NCI-H748 (cell line): ENCODE data around the gene GPRC5A.

Experiments
- DNase-seq: peaks from one replicate; lab custom pipeline; 2025; ENCODE audit not compliant: unreplicated experiment; lab: John Stamatoyannopoulos, UW

Gene GPRC5A

GRCh38 chr12:12885096-12885792 is 6.1 kb upstream of the GPRC5A start:
- no peak for DNase-seq

GRCh38 chr12:12887471-12887870 is 3.9 kb upstream of the GPRC5A start:
- no peak for DNase-seq

- no peak for DNase-seq
These were observed 1.7 kb upstream of the GPRC5A start for GRCh38 chr12:12889701-12890100.

DNA sequence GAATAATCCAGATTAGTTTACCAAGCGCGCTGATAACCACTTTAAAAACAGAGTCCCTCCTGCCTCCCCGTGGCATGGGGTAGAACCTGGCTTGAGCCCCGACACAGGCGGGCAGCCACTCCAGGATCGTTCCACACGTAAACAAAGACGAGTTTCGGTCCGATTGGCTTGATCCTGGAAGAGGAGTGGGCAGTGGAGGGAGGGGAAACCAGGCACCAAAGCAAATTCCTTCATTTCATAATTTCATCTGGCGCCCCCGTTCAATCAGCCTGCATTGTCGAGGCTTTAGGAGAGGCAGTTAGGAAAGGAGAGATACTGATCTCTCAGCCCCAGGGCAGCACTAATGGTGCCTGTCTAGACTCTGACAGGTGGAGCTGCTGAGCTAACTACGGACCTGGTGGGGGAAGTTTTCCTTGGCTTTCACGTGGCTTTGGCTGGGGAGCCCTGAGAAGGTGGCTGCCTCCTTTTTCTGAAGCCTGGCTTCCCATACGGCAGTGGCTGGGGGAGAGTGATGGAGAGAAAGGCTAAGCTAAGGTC is 751 bp upstream of the GPRC5A start:
- peak; percentile 56 for DNase-seq

- no peak for DNase-seq
These were observed 556 bp downstream of the GPRC5A start for GRCh38 chr12:12891881-12892355.

DNA sequence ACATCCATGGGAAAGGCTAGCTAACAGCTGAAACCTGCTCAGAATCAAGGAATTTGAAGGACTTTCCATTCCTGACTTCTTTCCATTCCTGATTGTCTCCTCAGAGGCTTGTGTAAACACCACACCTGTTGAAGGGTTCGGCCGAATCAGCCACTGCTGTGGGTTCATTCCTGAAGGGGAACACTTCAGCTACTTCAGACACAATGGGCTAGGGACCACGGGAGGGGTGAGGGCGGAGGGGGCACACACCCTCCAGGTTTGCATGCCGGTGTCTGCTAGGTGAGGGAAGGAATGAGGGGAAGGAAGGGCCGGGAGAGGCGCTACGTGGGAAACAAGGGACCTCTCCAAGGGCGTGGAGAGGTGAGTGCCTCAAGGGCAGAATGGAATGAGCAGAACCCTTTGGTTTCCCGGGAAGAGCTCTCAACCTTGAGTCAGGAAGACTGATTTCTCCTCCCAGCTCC is 1.3 kb downstream of the GPRC5A start:
- DNase-seq, result no peak

DNA sequence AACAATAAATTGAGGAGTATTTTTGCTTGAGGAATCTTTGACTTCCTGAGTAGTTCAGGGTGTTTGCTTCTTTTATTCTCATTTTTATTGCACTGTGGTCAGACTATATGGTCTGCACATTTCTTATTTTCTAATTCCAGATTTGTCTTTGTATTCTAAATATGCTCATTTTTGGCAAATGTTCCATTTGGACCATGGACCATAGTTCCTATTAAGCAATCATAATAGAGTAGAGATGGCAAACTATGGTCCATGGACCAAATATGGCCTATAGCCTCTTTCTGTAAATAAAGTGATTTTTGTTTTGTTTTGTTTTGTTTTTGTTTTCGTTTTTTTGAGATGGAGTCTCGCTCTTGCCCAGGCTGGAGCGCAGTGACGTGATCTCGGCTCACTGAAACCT is 2.1 kb downstream of the GPRC5A start:
- no peak for DNase-seq

DNA sequence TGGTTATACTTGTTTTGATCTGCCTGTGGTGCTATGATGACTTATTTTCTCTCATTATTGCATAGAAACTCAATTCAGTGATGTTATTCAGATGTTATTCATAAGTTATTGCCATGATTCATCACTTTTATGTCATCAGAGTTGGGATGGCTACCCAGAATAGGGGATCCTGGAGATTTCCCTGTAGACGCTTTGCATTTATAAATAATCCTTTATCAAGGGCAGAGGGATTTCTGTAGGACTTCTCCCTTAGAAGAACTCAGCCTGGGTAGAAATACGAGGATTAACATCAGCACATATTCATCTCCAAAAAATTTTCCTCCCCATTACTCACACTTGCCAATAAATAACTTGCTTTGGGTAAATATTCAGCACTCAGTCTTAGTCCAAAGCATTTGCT is 4.9 kb downstream of the GPRC5A start:
- DNase-seq, result no peak

DNA sequence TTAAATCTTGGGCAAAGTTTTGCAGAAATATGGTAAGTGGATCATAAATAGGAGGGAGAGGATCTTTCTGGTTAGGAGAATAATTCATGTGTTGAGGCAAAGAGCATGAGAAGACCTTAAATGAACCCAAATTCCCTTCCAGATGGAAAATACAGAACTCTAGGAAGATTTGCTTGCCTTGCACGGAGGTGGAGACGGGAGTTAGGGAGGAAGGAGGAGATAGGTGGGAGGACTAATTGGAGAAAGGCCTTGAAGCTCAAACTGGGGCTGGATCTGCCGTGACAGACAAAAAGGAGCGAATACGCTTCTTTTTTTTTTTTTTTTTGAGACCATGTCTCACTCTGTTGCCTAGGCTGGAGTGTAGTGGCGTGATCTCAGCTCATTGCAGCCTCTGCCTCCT is 5.9 kb downstream of the GPRC5A start:
- no peak for DNase-seq

DNA sequence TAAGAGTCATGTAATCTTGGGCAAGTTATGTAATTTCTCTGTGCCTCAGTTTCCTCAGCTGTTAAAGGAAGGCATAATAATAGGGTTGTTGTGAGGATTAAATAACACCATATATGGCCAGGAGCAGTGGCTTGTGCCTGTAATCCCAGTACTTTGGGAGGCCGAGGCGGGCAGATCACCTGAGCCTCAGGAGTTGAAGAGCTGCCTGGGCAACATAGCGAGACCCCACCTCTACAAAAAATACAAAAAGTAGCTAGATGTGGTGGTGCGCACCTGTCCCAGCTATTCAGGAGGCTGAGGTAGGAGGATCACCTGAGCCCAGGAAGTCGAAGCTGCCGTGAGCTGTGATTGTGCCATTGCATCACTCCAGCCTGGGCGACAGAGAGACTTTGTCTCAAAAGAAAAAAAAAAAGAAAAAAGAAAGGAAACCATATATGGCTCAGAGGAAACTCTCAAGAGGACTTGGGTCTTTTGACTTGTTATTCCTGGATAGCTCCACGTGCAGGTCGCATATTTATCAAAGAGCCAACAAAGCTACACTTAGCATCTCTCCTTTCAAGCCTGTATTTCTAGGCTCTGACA is 6.9 kb downstream of the GPRC5A start:
- DNase-seq, result no peak

- DNase-seq, result no peak
These were observed 7.6 kb downstream of the GPRC5A start for GRCh38 chr12:12898911-12899511.

- DNase-seq, result no peak
These were observed 8.4 kb downstream of the GPRC5A start for GRCh38 chr12:12899530-12900380.

- DNase-seq, result no peak
These were observed 9.4 kb downstream of the GPRC5A start for GRCh38 chr12:12900786-12901157.

DNA sequence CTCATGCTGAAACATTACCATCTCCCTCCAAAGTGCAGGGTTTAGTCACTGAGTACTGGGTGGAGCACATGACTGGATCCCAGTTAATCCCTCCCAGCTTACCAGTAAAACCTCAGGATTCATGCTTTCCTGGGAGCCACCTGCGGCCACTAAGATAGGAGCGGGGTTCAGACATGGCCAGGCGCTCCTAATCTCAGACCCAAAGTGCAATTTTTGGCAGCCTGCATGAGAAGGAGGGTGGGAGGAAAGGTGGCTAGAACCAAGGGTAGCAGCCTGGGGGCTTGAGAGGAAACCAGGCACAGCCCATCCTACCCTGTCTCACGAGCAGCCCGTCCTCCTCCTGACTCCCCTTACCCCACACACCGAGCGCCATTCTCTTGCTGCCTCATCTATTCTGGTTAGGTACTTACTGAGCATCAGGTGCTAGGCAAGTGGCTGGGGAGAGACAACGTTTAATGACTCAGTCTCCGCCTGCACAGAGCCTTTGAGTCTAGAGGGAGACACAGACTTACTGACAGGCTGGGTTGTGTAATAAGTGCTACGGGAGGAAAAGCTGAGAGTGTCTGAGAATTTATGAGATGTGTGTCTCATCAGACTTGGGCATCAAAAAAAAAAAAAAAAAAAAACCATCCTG is 9.9 kb downstream of the GPRC5A start:
- DNase-seq, result no peak

- no peak for DNase-seq
These were observed 10.7 kb downstream of the GPRC5A start for GRCh38 chr12:12902036-12902435.

DNA sequence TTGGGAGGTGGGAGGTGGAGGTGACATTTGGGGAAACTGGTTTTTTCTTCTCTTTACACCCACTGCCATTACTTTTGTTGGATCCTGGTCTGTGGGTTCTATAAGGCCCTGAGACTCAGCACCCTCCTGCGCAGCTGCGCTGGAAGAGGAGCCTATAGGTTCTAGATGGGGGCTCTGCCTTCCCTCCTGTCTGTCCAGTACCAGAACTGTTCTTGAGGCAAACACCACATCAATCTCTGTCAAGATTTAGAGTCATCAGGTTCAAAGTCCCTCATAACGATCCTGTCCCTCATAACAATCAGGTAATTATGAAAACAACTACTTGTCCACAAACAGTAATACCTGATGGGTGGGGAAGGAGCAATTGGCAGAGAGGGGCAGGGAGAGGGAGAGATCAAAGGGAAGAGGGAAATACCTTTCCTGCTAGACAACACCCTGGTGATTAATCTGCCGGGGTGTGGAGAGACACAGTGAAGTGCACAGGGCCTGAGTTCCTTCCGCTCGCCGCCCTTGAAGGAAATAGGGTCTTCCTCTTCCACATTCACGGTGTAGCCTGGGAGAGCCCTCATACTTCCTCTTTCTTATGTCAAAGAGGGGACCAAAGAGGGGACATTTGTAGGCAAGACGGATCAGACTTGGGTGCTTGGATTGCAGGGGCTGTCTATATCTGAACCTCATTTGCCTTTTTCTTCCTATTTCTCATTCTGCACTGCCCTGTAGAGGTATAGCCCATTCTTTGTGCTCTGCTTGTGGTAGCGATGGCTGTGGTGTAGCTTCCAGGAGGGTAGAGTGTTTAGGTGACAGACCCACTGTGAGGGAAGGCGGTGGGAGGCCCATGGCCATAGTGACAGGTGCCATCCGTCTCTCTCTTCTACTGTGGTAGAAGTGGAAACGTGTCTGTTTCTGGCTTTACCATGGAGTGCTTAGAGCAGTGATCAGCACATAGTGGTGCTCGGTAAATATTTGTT is 12.6 kb downstream of the GPRC5A start:
- no peak for DNase-seq

- no peak for DNase-seq
These were observed 16.2 kb downstream of the GPRC5A start for GRCh38 chr12:12907552-12907951.

DNA sequence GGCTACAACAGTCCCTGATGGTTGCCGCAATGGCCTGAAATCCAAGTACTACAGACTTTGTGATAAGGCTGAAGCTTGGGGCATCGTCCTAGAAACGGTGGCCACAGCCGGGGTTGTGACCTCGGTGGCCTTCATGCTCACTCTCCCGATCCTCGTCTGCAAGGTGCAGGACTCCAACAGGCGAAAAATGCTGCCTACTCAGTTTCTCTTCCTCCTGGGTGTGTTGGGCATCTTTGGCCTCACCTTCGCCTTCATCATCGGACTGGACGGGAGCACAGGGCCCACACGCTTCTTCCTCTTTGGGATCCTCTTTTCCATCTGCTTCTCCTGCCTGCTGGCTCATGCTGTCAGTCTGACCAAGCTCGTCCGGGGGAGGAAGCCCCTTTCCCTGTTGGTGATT is 16.9 kb downstream of the GPRC5A start:
- DNase-seq, result no peak

GRCh38 chr12:12908711-12909110 is 17.3 kb downstream of the GPRC5A start:
- no peak for DNase-seq
